ENCODE measurements around the gene SLAIN2.

DNA sequence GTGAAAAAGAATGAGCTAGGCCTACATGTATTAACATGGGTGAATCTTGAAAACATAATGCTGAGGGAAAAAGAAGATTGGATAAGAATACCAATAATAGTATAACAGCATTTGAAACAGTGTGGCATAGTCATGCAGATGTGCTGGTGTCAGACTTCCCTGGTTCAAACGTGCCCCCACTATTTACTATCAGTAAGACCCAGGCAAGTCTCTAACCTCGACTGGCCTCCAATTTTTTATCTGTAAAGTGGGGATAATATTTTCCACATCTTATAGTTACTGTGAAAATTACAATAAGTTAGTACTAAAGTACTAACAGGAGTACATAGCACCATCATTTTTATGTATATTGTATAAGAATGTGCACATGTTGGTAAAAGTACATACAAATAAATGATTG lies 17.0 kb upstream of the SLAIN2 start:
- TF ChIP-seq, protein P1, sequence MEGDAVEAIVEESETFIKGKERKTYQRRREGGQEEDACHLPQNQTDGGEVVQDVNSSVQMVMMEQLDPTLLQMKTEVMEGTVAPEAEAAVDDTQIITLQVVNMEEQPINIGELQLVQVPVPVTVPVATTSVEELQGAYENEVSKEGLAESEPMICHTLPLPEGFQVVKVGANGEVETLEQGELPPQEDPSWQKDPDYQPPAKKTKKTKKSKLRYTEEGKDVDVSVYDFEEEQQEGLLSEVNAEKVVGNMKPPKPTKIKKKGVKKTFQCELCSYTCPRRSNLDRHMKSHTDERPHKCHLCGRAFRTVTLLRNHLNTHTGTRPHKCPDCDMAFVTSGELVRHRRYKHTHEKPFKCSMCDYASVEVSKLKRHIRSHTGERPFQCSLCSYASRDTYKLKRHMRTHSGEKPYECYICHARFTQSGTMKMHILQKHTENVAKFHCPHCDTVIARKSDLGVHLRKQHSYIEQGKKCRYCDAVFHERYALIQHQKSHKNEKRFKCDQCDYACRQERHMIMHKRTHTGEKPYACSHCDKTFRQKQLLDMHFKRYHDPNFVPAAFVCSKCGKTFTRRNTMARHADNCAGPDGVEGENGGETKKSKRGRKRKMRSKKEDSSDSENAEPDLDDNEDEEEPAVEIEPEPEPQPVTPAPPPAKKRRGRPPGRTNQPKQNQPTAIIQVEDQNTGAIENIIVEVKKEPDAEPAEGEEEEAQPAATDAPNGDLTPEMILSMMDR (IDR thresholded peaks at IDR 0.05) = no peak
- no peak for TF ChIP-seq POLR2AphosphoS5 (IDR thresholded peaks at IDR 0.05)
